Frontal cortex (tissue), 4 donors: ENCODE results near the gene COX7B. TPM values are rescaled to one million over a fixed set of nuclear protein-coding genes. Genes with fewer than 3 reads are reported as not detected.
"Not testable (repeated sequence)": the region's sequence is repeated elsewhere in the genome, so short reads cannot be mapped to it uniquely, and the experiment has no call there.

Source experiments
- DNase-seq, 2 donors: peaks; one replicate each; pipeline ENCODE4 v3.0.0; 2012; ENCODE audit warnings: low spot score in 2 of 2
- FAIRE-seq: peaks from 2 replicates; lab custom pipeline; 2012; peaks lifted over from hg19 to GRCh38; lab: Jason Lieb, UNC
- small RNA-seq: library from RNA; depleted of rRNA; stranded (forward); fragments of <200 nt; gene quantifications from one replicate; pipeline ENCODE3, GENCODE V24; 2014
- total RNA-seq: library from RNA; depleted of rRNA; stranded (reverse); fragments of >200 nt; gene quantifications from one replicate; pipeline ENCODE4 v1.2.3, GENCODE V29; 2014
- donor health status: control.
- donor health status: control.
- donor health status: control.

Gene COX7B
- total RNA-seq, 1 donor from 2014 or later, result 79.9 TPM

DNA sequence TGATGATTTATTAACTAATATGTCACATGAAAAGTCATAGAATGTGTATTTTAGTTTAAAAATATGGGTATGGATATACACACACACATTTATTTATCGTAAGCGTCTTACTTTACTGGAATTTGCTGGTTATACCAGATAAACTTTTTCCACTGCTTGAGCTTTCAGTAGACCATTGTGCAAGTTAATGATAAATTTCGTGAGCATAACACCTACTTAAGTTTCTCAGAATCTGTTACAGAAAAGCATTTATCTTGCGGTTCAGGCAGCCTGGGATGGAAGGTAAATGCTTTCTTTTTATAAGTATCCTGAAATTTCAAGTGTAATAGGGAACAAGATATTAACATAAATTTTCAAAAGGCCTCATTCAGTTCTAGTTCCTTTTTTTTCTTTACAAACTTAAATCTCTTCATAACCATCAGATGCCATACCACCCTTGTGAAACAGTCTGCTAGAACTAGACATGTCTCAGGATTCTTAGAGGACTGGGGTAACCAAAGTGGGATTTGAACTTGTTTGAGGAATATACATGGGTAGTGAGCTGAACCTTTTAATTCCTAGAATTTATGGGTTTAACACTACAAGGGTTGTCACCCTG, 38.9 kb downstream of the COX7B start:
- DNase-seq (no peak), FAIRE-seq (no peak)

- not testable (repeated sequence) for FAIRE-seq
These were observed 45.8 kb downstream of the COX7B start for GRCh38 chrX:77945031-77945430.

DNA sequence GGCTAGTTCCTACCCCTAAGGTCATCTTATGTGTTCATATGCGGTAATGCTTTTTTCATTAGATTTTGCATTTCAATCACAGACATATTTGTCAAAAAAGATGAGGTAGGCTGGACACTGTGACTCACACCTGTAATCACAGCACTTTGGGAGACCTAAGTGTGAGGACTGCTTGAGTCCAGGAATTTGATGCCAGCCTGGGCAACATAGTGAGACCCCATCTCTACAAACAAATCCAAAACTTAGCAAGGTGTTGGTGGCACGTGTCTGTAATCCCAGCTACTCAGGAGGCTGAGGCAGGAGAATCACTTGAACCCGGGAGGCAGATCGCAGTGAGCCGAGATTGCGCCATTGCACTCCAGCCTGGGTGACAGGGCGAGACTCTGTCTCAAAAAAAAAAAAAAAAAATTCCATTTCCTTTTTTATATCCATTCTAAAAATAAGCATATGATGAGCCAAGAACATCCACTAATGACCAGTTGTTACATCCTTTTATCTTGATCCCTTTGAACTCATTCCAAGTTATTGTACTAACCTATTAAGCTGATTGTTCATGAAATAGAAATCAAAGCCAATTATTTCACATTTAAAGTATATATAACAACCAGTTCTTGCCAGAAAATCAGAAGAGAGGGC, 46.8 kb downstream of the COX7B start:
- FAIRE-seq (no peak), DNase-seq (no peak)

More at GRCh38 chrX:77945031-77945430, 45.8 kb downstream of the COX7B start:
- not testable (repeated sequence) for DNase-seq

- FAIRE-seq, result peak; percentile 10
- DNase-seq, result no peak
These were observed 47.3 kb downstream of the COX7B start for GRCh38 chrX:77946571-77946970.

DNA sequence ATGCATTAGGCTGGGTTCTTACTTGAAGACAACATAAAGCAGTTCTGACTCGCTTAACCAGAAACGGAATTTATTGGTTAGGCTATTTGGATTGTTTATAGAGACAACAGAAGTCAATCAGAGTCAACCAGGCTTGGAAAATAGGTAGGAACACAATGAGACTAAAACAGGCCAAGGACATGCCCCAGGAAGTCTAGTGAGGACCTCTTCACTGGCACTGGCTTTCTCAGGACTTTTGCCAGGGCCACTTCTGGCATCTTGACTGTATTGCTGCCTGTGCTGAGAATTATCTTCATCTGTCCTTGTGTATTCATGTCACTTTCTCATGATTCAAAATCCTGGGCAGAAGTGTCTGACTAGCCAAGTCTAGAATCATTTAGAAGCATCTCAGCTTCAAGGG, 50.6 kb downstream of the COX7B start:
- FAIRE-seq (no peak), DNase-seq (no peak)

GRCh38 chrX:77952173-77952572, 52.9 kb downstream of the COX7B start:
- DNase-seq (no peak), FAIRE-seq (no peak)

- FAIRE-seq, result no peak
These were observed 54.0 kb downstream of the COX7B start for GRCh38 chrX:77953302-77953701.

GRCh38 chrX:77953708-77954107, 54.4 kb downstream of the COX7B start:
- FAIRE-seq, result no peak
- no peak for DNase-seq

More at GRCh38 chrX:77953302-77953701, 54.0 kb downstream of the COX7B start:
- no peak for DNase-seq

Small RNAs within 50 kb of the gene (small RNA-seq; reads per million reads assigned to genes)
- not detected for gene RN7SL460P

Other genes starting within 250 kb of the COX7B start
- gene ATRX, start 113.3 kb upstream of the COX7B start, total RNA-seq, result 229 TPM
- gene MAGT1, start 4.0 kb upstream of the COX7B start, total RNA-seq, result 19.6 TPM
- 15.1 TPM for gene ATP7A, start 11.2 kb downstream of the COX7B start, total RNA-seq
- gene PGAM4, start 70.2 kb downstream of the COX7B start, total RNA-seq, result not detected
- gene PGK1, start 204.8 kb downstream of the COX7B start, total RNA-seq, result 91.3 TPM
- 46.1 TPM for gene TAF9B, start 240.2 kb downstream of the COX7B start, total RNA-seq